AG08396 (cell line): ENCODE measurements around the gene CYTH1.

Experiments
- DNase-seq: peaks from one replicate; pipeline ENCODE4 v3.0.0; 2012; ENCODE audit warnings: low spot score, mixed read lengths

The CYTH1 gene

DNA sequence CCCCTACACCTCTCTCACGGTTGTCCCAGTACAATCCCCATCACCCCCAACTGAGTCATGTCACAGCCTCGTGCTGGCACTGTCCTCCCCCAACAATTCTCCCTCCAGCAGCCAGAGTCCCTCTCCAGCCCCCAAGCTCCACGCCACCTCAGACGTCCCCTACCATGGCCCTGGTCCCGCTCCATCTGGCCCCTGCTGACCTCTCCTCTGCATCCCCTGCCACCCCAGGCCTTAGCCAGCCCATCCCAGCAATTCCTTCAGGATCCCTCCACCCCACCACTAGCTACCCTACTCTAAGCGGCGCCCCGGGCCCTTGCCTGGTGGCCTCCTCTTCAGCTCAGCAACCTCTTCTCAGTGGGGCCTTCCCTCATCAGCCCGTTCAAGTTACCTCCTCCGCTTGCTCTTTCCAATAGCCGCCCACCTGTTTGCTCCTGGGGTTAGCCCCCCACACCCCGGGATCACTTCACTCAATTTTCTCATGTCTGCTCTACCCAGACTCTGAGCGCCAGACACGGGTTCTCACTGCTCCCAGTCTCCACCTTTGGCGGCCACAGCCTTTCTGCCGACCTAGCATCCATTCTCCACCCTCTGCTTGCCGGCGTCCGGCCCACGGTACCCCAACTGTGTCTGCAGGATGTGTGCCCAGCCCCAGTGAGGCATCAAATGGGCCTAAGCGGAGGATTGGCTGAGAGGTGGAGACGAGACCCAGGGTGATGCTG is 112.7 kb downstream of the CYTH1 start:
- no peak for DNase-seq

DNA sequence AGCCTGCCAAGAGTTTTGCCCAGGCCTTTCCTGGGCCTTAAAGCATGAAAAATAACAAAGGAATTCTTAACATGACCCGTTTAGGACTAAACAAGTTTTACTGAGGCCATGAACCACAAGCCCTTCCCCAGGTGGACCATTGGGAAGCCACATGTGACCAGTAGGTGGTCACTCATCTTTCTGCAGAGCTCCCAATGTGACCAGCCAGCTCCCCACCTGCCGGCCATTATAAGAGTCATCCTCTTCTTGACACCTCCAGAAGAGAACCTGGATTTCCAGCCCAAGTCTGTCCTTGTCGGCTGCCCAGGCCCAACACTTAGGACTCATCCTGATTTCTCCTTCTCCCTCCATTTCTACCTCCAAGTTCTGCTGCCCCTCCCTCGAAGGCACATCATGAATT is 113.2 kb downstream of the CYTH1 start:
- no peak for DNase-seq

DNA sequence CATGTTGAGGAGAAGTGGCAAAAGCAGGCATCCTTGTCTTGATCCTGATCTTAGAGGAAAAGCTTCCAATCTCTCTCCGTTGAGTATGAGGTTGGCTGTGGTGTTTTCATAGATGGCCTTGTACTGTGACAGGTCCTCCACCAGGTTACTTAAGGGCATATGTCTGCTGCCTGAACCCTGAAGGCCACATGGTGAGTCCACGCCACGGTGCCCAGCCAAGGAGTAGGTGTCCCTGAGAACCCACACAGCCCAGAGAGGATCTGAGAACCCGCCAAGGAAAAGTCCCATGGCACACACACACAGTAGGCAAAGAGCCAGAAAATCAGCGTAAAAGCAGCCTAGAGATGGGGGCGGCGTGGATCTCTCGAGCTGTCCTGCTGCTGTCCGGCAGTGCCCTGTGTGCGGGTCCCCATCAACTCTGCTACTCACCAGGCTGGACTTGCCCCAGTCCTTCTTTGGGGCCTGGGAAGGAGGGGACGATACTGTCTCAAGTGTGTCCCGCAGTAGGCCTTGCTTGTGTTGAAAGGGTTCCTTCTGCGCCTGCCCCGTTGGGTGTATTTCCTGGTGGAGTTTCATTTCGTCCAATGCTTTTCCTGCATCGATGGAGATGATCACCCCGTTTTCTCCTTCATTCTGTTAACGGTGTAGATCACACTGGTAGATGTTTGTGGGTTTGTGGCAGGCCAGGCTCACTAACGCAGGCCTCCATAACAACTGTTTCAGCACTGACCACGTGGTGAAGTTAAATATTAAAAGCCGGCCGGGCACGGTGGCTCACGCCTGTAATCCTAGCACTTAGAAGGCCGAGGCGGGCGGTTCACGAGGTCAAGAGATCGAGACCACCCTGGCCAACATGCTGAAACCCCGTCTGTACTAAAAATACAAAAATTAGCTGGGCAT is 114.1 kb downstream of the CYTH1 start:
- DNase-seq: no peak

DNA sequence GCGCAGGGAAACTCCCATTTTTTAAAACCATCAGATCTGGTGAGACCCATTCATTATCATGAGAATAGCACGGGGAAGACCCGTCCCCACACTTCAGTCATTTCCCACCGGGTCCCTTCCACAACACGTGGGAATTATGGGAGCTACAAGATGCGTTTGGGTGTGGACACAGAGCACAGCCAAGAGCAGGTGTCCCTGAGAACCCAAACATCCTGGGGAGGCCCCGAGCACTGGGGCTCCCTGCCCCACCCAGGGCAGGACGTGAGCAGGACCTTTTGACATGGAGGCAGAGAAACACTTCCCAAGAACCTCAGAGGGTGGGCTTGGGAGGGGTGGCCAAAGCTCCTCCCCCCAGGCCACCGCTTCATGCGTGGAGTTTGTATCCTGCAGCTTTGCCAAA is 115.0 kb downstream of the CYTH1 start:
- no peak for DNase-seq

DNA sequence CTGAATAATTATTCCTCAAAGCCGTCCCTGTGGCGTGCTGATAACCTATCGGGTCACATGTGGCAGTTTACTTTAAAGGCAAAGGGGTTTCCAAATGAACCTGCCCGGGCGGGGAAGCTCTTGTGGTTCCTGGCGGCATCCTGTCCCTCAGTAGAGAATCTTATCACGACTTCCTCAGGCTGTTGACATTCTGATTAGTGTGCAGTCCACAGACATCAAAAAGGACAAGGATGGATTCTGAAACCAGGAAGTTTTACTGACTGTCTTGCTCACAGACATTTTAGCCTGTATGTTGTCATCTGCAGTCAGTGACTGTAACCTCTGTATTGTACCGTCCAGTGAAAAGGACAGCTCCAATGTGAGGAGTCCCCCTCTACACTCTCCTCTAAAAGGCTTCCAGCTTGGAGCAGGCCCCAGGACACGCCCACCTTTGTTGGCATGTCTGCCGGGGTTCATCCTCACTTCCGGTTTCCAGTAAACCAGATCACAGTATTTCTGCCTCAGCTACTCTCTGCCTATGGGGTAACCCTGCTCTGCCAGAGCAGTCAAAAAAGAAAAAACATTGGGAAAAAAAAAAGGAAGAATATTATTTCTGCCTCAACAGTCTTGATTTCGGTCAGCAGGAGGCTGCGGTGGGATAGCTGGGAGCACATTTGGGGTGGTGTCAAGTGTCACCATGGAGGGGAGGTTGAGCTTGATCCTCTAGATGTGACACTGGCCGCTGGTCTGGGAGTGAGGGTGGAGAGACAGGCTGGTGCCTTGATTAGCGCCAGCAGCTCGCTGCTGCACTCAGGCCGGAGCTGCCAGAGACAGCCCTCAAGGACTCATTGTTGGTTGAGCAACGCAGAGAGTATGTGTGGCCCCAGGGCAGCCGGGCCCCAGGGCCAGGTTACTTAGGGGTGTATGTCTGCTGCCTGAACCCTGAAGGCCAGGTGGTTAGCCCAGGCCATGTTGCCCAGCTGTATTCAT is 115.8 kb downstream of the CYTH1 start:
- no peak for DNase-seq

DNA sequence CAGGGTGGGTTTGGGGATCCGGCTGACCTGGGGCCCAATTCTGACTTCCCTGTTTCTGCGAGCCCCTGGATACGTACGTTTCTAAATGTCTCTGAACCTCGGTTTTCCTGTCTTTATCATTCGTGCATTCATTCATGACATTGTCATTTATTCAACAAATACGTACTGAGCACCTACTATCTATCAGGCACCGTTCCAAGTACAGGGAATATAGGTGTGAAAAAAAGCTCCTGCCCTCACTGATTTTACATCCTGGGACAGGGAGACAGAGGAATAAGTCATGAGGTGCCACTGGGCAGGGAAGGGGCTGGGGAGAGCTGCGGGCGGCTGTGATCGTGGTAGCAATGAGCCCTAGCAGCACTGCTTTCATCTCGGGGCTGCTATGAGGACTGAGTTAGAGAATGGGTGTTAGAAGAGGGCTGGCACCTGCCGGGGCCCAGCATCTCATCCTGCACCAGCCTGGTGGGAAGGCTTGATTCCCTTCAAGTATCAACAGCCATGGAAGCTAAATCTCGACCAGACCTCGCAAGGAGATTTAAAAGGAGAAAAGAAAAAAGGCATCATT is 116.6 kb downstream of the CYTH1 start:
- DNase-seq: no peak

DNA sequence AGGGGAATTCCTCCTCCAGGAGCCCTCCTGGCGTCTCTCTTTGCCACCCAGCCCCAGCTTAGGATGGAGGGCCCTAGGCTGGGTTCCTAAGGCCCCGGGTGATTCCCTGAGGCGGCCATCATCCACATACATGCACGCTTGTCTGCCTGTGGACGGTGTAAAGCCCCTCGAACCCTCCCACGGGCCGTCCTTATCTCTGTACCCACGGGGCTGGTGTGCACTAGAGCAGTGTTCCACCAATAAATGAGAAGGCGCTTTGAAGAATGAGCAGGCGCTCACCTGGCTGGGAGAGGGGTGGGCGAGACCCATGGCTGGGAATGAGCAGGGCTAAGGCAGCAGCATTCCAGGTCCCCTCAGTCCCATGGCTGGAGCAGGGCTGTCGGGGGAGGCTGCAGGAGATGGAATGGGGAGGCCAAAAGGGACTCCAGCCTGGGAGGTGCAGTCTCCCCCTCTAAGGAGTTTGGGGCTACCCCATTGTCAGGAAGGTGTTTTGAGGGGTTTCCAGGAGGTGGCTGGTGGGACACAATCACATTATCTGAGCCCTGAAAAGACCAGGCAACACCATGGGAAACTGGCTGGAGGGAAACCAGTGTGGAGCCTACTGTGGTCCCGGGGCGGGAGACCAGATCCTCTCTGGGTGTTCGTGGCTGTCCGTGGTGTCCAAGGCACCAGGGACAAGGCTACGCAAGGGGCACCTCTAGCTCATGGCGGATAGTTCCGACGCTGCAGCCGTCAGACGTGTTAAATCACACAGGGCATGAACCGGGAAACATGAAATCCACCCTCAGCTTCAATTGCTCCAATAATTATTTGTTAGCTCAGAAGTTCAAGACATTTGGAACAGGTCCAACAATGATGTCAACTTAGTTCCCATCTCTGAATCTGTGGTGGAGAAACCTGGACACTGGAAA is 117.3 kb downstream of the CYTH1 start:
- no peak for DNase-seq

DNA sequence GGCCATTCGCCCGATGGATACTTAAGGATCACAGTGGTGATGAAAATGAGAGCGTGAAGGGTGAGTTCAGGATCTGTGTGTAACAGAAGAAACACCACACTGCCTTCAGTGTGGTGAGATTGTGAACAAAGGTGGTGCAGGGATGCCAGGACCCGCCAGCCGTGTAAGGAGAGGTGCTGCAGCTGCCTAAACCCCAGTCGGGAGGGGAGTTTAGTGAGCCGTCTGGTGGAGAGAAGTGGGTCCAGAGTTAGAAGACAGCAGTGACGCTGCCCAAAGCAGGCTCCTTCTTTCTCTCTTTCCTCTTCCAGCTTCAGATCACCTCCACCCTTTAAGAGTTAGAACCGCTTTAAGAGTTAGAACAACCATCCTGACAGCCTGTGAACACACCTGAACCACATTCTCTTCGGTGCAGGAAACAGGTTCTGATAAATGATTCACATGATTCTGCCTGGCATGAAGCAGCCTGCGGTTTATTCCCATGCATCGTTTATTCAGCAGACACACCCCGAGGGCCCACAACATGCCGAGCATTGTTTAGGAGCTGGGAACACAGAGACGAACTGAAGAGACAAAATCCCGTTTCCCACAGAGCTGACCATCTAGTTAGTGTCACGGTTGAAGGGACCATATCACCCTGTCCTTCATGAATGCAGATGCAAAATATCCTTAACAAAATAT is 120.8 kb downstream of the CYTH1 start:
- no peak for DNase-seq

DNA sequence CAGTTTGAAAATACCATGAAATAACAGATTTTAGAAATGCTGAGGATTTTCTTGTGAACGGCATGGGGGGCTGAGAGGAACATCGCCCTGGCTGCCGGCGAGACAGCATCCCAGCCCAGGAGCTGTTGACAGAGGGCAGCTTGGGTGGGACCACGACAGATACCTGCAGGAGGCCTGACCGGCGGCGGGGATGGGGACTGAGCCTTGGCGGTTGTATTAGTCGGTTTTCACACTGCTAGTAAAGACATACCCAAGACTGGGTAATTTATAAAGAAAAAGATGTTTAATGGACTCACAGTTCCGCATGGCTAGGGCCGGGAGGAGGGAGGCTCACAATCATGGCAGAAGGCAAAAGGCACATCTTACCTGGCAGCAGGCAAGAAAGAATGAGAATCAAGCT is 122.5 kb downstream of the CYTH1 start:
- no peak for DNase-seq

DNA sequence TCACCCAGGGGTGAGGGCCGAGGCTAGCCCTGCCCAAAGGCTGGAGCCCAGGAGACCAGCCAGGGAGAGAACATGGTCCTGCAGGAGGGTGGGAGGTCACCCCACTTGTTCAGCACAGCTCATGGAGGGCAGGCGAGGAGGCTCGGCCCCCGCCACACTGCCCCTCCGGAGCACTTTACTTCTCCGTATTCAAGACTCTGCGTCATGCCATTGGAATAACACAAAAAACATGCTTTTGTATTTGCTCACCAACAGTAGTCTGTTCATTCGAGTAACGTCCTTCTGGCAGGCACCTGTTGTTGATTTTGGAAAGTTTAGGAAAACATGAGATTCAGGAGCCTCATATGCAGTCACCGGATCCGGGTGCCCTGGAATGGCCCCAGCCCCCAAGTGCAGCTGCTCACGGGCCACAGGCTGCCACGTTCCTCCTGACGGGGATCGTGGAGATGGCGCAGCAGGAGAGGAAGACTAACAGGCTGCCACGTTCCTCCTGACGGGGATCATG is 123.7 kb downstream of the CYTH1 start:
- DNase-seq: no peak

DNA sequence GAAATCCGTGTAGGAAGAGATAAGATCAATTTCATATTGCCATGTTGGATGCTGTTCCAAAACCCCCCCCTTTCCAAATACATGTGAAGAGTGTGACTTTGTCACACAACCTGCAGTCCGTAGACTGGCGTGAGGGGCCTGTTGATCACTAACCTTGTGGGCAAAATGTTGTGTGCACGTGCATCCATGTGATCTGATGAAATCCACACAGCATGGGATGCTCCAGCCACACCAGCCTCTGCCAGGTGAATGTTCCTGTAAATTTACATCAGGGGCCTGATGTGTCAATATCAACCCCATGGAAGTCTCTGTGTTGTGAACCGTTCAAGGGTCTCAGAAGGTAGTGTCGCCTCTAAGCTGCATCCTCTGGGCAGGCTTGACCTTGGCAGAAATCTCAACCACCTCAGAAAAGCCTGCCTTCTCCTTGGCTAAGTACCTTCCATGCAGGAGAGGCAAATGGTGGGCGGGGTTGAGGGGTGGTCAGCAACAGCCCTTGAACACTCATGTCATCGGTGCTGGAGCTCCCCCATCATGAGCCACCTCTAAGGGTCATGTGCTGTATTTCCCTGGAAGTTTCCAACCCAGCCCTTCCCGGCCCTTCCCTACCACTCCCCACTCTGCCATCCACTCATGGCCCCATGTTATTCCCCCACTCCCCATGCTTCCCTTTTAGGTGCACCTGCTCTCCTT is 126.7 kb downstream of the CYTH1 start:
- no peak for DNase-seq

DNA sequence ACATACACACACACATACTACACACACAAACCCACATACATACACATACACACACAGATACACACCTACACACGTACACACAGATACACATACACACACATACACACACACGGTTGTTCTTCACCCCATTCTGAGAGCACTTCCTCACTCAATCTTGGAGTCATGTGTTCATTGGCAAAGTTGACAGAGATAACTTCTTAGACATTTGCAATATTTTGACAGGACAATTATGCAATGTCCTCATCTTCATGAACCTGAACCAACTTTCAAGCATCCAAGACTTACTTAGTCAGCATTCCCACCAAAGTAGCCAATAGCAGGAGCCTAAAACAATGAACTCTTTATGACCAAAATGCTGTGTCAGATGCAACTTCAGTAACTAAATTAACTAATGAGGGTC is 127.7 kb downstream of the CYTH1 start:
- DNase-seq: no peak

DNA sequence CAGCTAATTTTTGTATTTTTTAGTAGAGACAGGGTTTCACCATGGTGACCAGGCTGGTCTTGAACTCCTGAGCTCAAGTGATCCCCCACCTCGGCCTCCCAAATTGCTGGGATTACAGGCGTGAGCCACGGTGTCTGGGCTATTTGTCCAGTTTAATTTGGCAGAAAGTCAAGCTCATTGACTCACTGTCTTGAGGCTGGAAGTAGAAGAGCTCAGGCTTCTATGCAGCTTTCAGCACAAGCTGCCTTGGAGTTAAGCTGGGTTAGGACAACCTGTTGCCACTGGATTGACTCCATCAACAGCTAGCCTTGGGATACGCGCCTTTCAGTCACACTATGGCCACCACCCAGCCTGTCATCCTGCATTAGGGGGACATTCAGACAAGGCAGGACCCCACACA is 128.7 kb downstream of the CYTH1 start:
- DNase-seq: peak; percentile 44

DNA sequence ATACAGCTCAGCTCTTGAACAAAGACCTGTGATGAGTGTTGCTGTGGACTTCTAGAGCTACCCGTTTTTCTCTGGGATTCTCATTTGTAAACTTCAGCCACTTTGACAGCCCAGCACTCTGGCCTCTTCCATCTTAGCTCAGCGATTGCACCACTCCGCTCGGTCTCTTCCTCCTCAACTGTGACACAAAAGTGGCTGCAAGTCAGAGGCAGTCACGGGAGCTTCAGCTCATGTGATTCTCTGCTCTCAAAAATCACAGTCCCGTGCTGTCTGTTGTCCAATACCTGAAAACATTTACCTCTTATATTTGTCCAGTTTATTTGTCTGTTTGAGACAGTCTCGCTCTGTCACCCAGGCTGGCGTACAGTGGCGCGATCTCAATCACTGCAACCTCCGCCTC is 129.2 kb downstream of the CYTH1 start:
- DNase-seq: no peak

DNA sequence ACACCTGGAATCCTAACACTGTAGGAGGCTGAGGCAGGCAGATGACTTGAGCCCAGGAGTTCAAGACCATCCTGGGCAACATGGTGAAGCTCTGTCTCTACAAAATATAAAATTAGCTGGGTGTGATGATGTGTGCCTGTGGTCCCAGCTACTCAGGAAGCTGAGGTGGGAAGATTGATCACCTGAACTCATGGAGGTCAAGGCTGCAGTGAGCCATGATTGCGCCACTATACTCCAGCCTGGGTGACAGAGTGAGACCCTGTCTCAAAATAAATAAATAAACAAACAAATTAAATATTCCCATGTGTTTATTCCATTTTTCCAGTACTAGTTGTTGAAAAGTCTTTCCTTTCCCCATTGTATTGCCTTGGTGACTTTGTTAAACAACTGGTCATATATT is 130.0 kb downstream of the CYTH1 start:
- no peak for DNase-seq

DNA sequence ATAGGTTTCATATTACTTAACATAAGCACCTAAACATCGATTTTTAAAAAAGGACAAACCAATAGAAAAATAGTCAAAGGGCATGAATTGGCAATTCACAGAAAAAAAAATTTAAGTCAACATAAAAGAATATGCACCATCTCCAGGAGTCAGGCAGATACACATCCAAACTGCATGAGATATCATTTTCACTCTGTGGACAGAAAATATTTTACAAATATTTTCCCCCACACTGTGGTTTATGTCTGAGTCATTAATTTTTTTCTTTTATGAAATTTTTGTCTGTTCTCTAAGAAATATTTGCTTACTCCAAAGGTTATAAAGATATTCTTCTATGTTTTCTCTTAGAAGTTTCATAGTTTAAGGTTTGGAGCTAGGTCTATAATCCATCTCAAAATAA is 130.5 kb downstream of the CYTH1 start:
- no peak for DNase-seq

DNA sequence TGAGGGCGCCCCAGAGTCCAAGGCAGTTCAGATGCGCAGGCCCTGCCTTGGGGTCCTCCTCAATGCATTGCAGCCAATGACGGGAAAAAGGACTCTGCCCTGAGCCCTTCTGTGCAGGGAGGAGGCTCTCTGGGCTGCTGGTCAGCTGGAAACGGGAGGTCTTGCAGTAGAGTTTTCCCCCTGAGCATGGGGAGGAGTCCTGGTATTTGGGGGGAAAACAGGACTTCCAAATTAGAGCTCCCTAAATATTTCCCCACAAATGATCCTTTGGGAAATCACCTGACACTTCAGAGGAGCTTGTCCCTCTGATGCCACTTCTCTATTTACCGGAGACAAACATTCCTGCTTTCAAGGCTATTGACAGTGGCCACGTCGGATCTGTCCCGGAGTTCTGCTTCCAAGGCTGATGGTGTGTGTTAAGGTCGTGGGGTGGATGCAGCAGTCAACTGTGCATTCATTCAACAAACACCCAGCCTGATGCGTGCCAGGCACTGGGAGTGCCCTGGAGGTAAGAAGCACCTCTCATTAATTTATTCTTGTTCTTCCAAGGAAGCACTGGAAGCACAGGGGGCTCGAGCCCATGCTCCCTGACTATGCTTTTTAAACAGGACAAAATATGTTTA is 131.9 kb downstream of the CYTH1 start:
- DNase-seq: no peak

DNA sequence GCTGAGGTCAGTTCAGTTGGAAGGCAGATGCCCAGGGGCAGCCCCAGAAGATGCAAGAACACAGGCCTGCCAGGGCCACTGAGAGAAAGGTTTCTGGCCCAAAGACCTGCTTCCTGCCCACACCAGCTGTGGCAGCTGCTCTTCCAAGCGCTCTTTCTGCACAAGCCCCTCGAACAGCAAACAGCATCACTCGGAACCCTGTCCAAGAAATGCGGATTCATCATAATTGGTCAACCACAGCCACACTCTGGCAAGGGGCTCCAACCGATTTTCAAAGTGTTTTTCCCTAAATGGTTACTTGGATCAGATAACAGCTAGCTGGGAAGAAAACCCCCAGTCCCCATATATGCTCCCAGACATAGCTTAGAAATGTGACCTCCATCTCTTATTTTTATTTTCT is 133.8 kb downstream of the CYTH1 start:
- DNase-seq: no peak

DNA sequence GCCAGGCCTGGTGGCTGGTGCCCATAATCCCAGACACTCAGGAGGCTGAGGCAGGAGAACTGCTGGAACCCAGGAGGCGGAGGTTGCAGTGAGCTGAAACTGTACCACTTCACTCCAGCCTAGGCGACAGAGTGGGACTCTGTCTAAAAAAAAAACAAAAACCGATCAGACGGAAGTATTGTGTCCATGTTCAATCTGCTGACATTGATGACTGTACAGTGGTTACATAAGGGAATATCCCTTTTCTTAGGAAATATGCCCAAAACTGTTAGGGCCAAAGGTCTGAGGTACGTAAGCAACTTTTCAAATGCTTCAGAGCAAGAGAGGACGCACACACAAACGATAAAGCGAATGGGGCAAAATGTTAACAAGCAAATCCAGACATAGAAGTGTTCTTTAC is 135.0 kb downstream of the CYTH1 start:
- no peak for DNase-seq
